Stimulated activated CD4-positive, alpha-beta T cell treated with anti-CD3 and anti-CD28 coated beads, Interleukin-2, amount 100 ng/mL, for 48 hours (primary cell): ENCODE data around the gene DROSHA.

ENCODE experiments used
- DNase-seq, 2 donors: peaks; one replicate each; pipeline ENCODE4 v3.0.0-alpha.2; 2020

The DROSHA gene

DNA sequence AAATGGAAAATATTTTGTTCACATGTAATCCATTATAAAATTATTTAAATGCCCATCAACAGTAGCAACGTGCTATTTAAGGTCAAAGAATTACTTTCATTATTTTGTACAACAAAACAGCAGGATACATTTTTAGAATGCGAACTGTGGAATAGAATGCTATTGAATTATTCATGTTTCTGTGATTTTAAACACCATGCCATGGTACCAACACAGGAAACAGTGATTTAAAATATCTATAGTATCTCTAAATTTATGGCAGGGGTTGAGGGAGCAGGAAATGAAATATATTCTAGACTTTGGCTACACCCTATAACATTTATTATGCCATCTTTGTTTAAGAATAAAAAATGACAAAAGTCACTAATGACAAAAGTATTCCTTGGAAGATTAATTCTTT lies 62.4 kb downstream of the DROSHA start:
- DNase-seq, result no peak

DNA sequence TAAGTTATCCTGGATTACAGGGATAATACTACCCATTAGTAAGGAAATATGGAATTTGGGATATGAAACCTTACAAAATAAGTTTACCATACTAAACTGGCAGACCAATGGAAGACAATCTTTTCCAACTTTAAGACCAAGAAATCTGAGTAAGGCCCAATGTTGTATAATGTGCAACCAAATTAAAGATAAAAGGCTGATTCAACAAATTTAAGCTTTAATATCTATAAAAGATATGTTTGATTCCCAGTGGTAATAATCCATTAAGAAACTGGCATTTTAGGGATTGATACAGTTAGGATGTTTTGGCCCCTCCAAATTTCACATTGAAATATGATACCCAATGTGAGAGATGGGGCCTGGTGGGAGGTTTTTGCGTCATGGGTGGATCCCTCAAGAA lies 66.6 kb downstream of the DROSHA start:
- no peak for DNase-seq

DNA sequence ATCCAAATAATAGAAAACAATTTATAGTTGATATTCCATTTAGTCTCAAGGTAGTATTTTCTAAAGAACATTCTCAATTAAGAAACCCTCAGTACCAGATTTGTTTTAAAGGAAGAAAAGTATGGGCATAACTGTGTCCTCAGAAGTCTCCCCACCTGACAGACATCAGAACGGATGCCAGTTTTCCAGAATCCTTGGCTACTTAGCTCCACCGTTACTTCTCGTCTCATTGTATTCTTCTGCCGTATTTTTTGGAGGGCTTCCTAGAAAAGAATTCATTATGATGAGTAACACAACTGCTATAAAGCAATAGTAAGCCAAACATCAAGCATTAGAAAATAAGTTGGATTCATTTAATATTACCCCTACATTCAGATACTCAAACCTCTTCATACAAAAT lies 67.8 kb downstream of the DROSHA start:
- no peak for DNase-seq

DNA sequence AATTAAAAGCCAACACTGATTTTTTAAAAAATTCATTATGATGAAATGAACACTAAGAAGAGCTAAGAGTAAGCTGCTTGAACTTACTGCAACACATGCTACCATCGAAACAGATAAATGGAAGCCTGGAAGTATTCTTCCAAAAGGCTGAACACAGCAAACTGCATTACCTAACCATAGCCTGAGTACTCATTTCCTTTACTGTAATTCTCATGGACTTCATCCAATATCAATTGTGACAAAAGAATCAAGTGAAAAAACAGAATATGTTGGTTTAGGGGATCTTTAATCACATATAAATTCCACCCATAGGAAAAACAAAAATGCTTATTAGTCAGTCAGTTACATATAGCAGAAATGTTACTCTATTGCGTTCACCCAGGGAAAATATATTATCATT lies 68.5 kb downstream of the DROSHA start:
- no peak for DNase-seq

DNA sequence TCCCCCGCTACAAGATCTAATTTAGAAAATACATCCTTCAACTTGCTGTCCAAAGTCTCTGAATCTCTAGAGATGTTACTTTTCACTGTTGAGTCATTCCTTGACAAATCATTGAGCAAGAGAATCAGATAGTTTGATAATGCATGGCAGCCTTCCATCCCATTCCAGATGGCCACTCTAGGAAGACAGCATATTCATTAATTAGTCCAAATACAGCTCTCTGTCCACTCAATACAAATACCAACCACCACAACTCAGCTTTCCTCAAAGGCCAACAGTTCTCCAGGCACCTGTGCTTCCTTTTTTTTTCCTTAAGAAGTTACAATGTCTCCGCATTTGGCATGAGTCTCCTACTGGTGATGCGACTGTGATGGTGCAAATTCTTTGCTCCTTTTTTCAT lies 72.3 kb downstream of the DROSHA start:
- no peak for DNase-seq

DNA sequence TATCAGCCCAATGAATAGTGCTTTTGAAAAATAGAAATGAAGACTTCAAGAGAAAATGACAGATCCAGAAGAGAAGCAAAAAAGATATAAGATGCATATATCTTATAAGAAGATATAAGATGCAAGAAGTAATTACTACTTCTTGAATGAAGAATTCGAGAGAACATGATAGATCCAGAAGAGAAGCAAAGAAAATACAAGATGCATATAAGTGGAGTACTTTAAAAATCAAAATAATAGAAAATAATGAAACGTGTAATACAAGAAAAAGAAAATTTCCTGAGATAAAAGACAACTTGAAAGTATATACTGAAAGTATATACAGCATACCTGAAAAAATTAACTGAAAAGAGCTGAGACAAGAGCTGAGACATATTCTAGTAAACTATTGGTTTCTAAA lies 76.7 kb downstream of the DROSHA start:
- DNase-seq, result no peak

DNA sequence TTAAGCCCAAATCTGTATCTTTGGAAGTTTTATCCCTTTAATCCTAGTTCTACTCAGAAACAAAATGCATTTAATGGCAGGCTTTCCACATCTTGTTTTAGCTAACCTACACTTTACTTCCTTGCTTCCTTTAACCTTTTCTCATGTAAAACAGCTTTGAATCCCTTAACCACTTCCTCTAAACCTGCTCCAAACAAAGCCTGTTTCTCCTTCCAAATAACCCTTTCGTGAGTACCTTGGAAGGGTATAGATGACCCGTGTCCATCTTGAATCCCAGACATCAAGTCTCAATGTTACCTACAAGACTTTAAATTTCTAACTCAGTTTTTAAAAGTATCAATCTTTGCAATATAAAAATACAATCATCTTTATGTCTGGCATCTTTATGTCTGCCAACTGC lies 78.4 kb downstream of the DROSHA start:
- DNase-seq, result no peak

DNA sequence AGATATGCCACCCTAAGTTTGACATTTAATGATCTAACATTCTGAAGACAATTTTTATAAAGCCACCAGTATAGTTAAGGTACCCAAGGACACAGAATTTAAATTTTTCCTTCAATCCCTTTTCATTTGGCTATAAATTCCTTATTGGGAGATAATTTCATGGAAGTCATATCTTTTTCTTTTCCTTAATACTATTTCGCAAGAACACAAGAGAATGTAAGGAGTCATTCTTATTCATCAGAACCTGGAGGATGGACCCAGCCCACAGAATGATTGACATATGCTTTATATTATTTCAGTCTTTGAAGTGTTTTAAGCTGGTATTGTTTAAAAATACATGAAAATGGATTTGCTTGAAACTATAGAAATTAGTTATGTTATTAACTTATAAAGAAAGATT lies 79.6 kb downstream of the DROSHA start:
- no peak for DNase-seq

DNA sequence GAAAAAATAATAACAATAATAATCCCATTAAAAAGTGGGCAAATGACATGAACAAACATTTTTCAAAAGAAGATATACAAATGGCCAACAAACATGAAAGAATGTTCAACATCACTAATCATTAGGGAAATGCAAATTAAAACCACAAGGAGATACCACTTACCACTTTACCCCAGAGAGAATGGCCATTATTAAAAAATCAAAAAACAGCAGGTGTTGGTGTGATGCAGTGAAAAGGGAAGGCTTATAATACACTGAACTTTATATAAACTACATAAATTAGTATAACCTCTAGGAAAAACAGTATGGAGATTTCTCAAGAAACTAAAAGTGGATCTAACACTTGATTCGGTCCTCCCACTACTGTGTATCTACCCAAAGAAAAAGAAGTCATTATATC lies 81.9 kb downstream of the DROSHA start:
- DNase-seq, result no peak

DNA sequence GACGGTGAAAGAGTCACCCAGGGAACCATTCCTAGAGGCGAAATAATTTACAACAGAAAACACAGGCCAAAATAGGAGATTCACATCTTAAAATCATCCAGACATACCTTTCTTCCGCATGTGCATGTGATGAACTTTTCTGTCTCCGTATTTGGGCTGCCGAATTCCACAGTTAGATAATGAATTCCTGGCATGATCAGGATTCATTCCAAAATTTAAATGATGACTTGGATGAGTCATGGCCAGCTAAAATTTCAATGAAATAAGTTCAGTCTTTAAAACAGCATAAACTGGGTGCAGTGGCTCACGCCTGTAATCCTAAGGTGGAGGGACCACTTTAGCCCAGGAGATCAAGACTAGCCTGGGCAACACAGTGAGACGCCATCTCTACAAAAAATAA lies 82.7 kb downstream of the DROSHA start:
- no peak for DNase-seq

DNA sequence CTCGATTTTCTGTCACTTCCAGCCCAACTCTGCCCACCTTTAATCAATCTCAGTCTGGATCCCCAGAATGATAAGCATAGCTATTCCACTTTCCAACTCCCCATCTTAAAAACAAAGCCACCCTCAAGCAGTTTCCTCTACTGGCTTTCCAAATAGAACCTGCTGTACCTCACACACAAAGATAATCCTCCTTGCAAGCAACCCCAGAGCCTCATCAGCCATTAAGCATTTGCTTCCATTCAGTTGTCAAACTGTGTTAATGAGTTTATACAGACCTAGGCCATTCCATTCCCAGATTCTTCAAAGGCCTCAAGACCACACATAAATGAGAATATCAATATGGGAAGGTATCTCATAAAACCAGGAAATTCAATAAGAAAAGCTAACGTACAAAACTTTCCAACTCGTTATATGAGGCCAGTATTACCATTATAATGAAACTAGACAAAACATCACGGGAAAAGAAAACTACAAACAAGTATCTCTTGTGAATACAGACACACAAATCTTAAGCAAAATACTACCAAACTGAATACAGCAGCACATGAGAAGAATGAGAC lies 86.8 kb downstream of the DROSHA start:
- no peak for DNase-seq

DNA sequence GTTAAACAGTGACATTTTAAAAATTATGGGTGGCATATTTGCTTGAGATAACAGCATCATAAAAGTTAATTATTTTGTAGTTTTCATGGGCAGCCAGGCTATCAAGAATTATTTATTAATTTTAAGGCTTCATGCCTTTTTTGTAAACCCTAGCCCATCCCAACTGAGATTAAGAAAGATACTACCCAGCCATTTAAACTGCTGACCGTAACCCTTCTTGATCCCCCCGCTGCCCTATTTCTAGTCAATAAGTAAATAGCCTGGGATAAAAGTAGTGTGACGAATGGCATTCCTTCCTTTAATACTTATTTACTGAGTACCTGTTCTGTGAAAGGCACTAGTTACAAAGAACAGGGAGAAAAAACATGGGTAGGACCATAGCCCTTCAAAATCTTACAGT lies 88.3 kb downstream of the DROSHA start:
- DNase-seq, result no peak

DNA sequence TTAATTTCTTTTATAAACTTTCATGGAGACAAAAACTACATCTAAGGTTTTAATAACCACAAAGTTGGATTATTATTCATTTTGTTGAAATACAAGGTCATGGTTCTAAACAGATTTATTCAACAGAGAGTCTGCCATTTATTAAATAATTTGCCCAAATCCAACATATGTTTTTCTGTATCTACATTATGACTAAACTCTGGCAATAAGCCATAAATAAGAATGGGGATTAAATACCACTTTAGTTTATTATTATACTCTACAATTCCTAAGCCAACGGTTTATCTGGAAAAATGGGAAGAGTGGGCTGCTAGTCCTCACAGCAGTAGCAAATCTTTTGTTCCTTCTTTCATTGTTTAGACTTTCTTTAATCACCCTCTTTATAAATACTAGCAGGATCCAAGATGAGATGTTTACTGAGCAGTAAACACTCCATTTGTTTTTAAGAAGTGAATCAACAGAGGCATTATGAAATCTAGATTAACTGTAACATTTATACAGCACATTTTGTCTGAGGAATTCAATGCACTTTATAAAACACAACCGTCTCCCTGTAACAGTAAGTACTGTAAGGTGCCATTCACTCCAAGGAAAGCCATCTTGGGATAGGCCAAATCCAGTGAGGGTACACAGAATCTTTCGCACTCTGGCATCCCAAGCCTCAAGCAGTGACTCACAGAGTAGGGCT lies 89.7 kb downstream of the DROSHA start:
- DNase-seq, result no peak

DNA sequence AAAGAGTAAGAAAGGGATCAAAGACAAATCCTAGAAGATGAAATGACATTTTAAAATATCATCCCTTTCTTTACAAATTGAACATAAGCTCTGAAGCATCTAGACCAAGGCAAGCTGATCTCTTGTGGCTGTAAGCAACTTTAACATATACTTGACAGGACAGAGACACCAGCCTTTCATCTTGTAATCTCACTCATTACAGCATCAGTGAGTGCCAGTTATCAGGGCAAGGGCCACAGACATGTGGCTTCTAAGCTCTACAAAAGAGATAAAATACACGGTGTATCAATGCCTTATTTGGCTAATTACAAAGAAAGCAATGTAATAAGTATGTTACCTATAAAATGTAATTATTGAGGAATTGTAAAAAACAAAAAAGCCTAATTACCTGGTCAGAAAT lies 95.0 kb downstream of the DROSHA start:
- DNase-seq, result no peak

DNA sequence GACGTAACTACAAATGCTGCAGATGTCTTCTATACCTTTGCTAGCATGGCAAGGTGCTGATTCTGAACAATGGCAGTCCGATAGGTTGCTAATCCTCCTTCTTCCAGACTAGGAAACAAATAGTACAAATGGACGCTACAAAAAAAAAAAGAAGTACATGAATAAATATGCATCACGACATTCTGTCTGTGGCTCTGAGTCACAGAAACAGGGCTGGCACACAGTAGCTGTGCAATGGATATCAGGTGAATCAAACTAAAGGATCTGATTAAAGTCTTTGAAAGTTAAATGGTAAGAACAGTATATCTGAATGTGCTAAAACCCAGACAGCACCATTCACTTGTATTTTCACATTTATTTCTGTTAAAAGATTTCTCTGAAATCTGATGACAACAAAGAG lies 96.2 kb downstream of the DROSHA start:
- DNase-seq, result no peak

DNA sequence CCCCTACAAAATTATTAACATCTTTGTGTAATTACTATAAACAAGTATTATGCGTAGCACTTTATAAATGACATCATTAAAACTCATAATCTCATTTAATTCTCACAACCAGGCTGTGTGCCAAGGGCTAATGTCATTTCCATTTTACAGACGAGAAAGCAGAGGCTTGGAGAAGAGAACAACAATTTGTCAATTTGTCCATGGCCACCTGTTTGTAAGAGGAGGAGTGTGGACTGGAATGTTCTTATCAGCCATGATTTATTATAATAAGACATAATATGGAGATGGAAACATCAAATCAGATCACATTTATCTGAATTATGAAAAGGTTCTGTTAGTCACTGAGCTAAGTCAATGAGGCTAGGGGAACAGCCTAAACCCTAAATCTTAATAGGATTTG lies 97.0 kb downstream of the DROSHA start:
- no peak for DNase-seq

DNA sequence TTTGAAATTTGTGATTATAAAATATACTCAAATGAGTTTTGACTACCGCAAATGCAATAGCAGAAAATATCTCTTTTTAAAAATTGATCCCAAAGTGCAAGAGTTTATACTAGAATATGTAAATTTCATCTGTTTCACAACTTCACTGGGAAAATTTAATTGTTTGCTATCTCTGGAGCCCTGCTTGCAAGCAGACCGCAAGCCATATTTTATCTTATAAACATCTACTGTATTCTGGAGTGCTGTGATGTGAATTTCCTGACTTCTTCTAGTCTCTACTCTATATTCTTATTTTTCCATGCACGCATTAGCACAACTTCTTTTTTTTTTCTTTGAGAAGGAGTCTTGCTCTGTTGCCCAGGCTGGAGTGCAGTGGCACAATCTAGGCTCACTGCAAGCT lies 98.7 kb downstream of the DROSHA start:
- no peak for DNase-seq

DNA sequence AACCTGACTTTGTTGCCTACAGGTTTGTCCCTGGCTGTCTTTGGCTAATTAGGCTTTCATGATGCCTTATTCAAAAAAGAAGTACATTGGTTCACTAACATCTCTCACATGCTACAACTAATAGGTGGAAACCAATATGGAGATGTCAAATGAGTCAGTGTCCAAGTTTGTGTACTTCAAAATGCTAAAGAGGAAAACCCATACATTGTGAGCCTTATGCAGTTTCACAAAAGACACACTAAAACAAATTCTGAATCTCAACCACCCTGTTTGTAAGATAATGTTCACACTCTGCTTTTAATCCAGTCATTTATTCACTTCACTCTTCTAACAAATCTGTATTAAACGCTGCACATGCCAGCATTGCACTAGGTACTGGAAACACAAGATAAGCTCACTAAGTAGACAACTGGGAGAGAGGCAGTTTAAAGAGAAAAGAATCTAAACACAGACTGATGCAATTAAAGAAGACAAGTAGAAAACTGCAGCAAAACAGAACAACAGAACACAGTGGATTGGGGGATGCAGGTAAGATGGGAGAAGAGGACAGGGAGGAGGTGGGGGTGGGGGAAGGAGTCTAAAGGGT lies 104.1 kb downstream of the DROSHA start:
- no peak for DNase-seq

DNA sequence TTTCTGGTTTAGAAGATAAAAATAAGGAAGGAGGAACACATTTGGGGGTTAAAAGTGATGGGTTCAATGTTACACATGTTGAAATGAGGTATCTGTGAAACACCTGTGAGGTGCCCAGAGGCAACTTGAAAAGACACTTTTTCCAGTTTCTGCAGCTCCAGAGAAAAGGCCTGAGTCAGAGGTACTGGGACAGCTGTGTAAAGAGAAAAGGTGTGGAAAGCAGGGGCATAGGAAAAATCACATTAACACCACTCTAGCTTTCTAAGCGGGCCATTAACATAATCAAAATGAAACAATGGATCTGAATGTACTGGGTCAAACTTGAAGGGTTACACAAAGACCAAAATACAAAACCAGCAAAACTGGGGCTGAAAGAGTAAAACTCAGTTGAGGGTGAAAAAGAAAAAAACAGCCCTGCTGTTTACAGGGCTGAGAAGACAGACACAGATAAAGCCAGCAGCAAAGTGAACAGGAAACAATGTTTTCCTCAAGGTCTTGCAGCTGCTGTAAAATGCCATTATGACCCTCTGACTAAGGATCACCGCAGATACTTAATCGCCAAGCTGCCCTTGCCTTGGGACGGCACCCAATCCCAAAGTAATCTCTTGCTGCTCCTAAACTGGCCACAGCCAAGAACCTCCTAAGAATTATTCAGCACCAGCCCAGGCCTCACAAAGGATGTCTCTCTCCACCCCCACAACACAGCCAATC lies 104.7 kb downstream of the DROSHA start:
- DNase-seq, result no peak

DNA sequence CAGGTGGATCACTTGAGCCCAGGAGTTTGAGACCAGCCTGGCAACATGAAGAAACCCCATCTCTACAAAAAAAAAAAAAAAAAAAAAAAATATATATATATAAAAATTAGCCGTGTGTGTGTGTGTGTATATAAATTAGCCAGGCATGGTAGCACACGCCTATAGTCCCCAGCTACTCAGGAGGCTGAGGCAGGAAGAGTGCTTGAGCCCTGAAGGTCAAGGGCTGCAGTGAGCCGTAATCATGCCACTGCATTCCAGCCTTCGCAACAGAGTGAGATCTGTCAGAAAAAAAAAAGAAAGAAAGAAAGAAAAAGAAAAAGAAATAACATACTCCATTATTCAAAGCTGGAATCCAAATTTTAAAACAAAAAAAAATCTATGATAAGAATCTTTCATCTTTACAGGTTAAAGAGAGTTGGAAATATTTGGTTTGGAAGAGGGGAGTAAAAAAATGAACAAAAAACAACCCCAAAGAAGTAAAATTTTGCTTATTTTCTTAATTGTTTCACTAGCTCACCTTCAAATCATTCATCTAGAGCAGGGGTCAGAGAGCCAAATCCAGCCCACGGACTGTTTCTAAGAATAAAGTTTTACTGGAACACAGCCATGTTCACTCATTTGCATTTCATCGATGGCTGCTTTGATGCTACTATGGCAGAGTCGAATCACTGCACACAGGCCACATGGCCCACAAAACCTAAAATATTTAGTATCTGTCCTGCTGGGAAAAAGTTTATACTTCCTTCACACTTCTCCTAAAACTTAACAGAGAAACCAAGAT lies 109.9 kb downstream of the DROSHA start:
- DNase-seq, result no peak

DNA sequence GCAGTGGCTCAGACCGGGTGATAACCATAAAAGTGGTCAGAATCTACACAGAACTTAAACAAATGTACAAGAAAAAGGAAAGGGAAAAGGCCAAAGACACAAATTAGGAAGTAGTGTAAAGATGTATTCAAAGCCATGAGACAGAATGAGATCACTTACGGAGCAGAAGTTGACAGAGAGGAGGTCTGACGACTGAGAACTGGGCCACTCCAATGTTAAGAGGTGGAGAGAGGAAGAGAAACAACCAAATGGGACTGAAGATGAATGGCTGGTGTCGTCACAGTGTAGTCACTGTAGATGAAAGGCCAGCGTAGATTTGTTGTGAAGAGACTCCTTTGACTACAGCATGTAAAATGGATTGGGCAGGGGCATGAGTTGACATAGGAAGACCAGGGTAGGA lies 114.4 kb downstream of the DROSHA start:
- DNase-seq, result no peak

DNA sequence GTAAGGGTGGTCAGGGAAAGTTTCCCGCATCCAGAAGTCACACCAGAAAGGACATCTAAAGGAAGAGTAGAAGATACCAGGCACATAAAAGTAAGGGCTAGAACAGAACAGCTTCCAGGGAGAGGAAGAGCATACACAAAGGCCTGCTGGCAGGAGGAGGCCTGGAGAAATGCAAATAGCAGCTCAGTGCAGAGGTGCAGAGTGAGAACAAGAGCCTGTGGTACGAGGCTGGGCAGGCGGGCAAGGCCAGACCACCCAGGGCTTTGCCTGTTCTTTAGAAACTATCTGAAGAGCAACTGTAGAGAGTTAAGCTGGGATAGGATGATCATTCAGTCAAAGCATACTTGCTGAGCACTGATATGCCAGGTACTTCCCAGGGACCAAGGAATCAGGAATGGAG lies 115.3 kb downstream of the DROSHA start:
- no peak for DNase-seq

DNA sequence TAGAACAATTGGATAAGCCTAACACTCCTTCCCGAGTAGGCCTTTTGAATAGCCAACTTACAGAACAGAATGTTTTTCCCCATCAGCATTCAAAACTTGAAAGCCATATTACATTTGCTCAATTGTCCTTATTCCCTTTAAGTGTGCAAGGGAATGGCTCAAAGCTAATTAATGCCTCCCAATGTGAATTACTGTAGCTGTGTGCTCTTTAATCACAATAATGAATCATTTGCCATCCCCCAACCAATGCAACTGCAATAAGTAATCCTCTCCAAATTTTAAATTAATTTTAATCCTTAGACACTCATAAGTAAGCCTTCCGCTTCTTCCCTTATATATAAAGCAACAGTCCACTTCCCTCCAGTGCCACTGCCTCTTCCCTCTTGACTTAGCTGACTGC lies 115.9 kb downstream of the DROSHA start:
- DNase-seq, result no peak
